Mesothelial cell of epicardium (in vitro differentiated cells): Measurements from ENCODE around the gene ADGRF5. TPM values are rescaled to one million over a fixed set of nuclear protein-coding genes. Genes with fewer than 3 reads are reported as not detected.
"Not testable (repeated sequence)": the region's sequence is repeated elsewhere in the genome, so short reads cannot be mapped to it uniquely, and the experiment has no call there.

ENCODE experiments used
- DNase-seq, 2 experiments: peaks; one replicate each; pipeline ENCODE4 v3.0.0; 2021; ENCODE audit warnings: low spot score in 2 of 2; ENCODE audit not compliant: unreplicated experiment in 2 of 2
- H3K27ac Mint-ChIP-seq: 2 replicates; pipeline ENCODE4 v1.8.0; 2021; ENCODE audit warnings: mixed read lengths
- H3K27me3 Mint-ChIP-seq: 2 replicates; pipeline ENCODE4 v1.8.0; 2021; ENCODE audit warnings: low read depth, mixed read lengths
- H3K36me3 Mint-ChIP-seq: 2 replicates; pipeline ENCODE4 v1.8.0; 2021; ENCODE audit warnings: mixed read lengths
- H3K4me1 Mint-ChIP-seq: 2 replicates; pipeline ENCODE4 v1.8.0; 2021; ENCODE audit warnings: mixed read lengths
- H3K4me3 Mint-ChIP-seq: 2 replicates; pipeline ENCODE4 v1.8.0; 2021; ENCODE audit warnings: mild to moderate bottlenecking, moderate library complexity, mixed read lengths
- H3K9me3 Mint-ChIP-seq: 2 replicates; pipeline ENCODE4 v1.8.0; 2021; ENCODE audit warnings: mixed read lengths
- total RNA-seq: library from RNA; stranded (reverse); gene quantifications from 3 replicates; pipeline ENCODE4 v1.2.1, GENCODE V29; 2021
- TF ChIP-seq, protein P1 (sequence below): fragments of 200-600 bp; sonication (generic); IDR thresholded peaks from one replicate; pipeline ENCODE4 v1.5.0; 2021; ENCODE audit warnings: antibody characterized with exemption; ENCODE audit not compliant: unreplicated experiment

The ADGRF5 gene
- total RNA-seq, 1 donor from 2014 or later: 0.16 TPM

DNA sequence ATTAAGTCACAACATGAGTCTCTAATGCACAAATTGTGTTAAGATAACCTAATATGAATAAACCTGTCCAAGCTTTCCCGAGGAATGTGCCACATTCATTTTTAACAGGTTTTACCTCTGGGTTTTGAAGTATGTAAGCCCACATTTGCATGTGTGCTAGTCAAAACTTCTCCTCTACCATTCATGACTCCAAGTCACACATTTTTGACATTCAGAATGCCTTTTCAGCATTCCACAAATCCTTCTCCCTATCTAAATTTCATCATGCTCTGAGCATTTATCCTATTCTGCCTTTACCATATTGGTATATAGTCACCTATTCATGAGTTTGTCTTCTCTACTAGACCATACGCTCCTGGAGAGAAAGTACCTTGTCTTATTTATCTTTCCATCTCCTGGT lies 56.5 kb downstream of the ADGRF5 start:
- no peaks in the 10 kb centered on the region for H3K36me3 Mint-ChIP-seq
- no peak for DNase-seq
- no peaks in the 10 kb centered on the region for H3K27me3 Mint-ChIP-seq
- TF ChIP-seq, protein P1, sequence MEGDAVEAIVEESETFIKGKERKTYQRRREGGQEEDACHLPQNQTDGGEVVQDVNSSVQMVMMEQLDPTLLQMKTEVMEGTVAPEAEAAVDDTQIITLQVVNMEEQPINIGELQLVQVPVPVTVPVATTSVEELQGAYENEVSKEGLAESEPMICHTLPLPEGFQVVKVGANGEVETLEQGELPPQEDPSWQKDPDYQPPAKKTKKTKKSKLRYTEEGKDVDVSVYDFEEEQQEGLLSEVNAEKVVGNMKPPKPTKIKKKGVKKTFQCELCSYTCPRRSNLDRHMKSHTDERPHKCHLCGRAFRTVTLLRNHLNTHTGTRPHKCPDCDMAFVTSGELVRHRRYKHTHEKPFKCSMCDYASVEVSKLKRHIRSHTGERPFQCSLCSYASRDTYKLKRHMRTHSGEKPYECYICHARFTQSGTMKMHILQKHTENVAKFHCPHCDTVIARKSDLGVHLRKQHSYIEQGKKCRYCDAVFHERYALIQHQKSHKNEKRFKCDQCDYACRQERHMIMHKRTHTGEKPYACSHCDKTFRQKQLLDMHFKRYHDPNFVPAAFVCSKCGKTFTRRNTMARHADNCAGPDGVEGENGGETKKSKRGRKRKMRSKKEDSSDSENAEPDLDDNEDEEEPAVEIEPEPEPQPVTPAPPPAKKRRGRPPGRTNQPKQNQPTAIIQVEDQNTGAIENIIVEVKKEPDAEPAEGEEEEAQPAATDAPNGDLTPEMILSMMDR: no peak
- H3K27ac Mint-ChIP-seq: no peak overlapping the region
- H3K9me3 Mint-ChIP-seq: no peaks in the 10 kb centered on the region
- peaks cover 7% of the 10 kb centered on the region for H3K4me1 Mint-ChIP-seq
- H3K4me3 Mint-ChIP-seq: no peak overlapping the region

DNA sequence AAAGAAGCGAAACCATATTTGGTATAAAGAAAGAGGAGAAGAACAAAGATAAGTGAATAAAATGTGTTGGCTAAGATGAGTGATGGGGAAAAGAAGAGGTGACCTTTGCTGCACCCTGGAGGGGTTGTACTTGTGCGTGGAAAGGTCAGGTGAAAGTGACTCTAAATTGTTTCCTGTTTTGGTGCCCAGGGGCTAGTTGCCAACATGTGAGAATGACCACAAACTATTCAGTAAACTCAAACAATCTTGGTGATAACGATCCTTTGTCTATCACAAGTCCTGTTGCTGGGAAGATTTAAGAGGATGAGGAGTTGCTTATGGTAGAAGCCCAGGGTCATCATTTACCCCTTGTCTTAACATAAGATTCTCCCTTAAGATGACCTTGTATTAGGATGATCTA lies 57.9 kb downstream of the ADGRF5 start:
- TF ChIP-seq, protein P1: no peak
- Mint-ChIP-seq H3K9me3 (no peaks in the 10 kb centered on the region), H3K27ac (no peak overlapping the region), H3K4me3 (no peak overlapping the region), H3K4me1 (peaks cover 7% of the 10 kb centered on the region), H3K36me3 (no peaks in the 10 kb centered on the region), H3K27me3 (no peaks in the 10 kb centered on the region)
- no peak for DNase-seq

DNA sequence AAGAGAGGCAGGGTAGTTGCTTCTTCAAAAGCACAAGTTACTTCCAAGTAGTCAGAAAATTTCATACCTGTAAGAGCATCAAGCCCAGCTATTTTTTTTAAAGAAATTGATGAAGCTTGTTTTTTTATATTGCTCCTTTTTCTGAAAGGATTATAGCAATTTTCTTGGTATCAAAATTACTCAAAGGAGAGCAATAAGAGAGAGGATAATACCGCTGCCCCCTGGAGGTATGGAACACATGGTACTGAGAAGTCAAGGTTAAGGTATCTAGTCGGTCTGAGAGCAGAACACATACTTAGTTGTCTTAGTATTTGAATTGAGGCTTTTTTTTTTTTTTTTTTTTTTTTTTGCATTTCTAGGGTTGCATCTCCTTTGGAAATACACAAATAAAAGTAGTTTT lies 59.4 kb downstream of the ADGRF5 start:
- Mint-ChIP-seq H3K9me3 (no peaks in the 10 kb centered on the region), H3K4me1 (peaks cover 7% of the 10 kb centered on the region), H3K36me3 (no peaks in the 10 kb centered on the region), H3K27ac (no peak overlapping the region), H3K4me3 (no peak overlapping the region), H3K27me3 (no peaks in the 10 kb centered on the region)
- TF ChIP-seq, protein P1: no peak
- DNase-seq: no peak

DNA sequence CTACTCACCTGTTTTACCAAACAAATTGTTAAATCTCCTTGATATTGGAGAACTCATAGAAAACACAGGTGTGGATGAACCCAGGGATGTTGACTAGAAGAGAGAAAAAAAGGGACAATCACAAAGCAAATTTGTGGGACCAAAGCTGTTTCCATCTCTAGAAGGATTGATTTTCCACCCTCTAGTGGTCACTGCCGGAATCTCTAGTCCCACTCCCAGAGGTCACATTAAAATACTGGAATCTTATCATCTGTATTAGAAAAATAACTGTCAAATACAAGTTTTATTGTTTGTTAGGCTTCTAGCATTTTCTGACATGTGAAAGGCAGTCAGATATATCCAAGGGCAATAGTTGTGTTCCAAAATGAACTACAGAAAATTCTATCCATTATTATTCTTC lies 65.8 kb downstream of the ADGRF5 start:
- H3K36me3 Mint-ChIP-seq, H3K4me3 Mint-ChIP-seq, H3K27me3 Mint-ChIP-seq, H3K9me3 Mint-ChIP-seq, H3K27ac Mint-ChIP-seq, H3K4me1 Mint-ChIP-seq, DNase-seq: not testable (repeated sequence)
- TF ChIP-seq, protein P1: peak; percentile 77

DNA sequence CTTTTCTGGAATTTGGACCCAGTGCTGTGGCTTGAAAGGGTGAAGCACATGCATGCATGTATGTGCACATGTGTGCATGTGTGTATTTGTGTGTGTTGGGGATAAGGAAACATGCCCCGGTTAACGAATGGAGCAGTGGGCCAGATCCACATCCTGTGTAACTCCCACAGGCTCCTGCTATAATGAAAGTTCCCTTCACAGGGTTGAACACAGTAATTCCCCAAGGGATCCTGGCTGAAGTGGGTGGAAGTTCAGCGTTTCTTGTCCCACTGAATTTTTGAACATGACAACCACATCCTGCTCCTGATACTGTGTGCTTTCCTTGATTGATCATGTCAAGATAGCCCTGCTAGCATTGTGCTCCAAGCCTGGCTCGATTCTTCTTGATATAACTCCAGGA lies 70.2 kb downstream of the ADGRF5 start:
- DNase-seq, H3K4me3 Mint-ChIP-seq, H3K36me3 Mint-ChIP-seq, H3K27ac Mint-ChIP-seq, H3K9me3 Mint-ChIP-seq, H3K27me3 Mint-ChIP-seq: not testable (repeated sequence)
- H3K4me1 Mint-ChIP-seq: peaks cover 10% of the 10 kb centered on the region

DNA sequence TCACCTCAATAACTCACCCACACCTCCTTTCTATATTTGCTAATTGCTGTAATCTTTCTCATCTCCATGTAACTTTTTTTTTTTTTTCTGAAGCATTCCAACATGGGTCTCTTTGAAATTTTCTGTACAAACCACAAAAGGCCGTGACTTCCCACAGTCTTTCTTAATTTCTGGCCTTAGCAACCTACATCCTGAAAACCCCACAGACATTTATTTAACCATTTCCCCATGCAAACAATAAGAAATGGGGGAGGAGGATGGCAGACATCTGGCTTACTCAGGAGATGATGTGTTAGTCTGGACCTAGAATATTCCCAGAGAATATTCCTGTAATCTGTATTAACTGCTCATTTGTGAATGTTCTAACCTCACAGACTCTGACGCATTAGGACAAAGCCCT lies 70.9 kb downstream of the ADGRF5 start:
- Mint-ChIP-seq H3K4me3 (no peak overlapping the region), H3K36me3 (no peaks in the 10 kb centered on the region), H3K27me3 (peaks cover 6% of the 10 kb centered on the region), H3K4me1 (peaks cover 10% of the 10 kb centered on the region), H3K9me3 (no peaks in the 10 kb centered on the region), H3K27ac (no peak overlapping the region)
- no peak for DNase-seq
- TF ChIP-seq, protein P1: no peak
